Liver (tissue), 3 donors: Measurements from ENCODE around the gene FLAD1.

Source experiments
- GABPA ChIP-seq, 2 donors: IDR thresholded peaks in 1 of 2; conservative IDR thresholded peaks in 1 of 2; 2 replicates each; pipeline ENCODE4 v1.6.1; 2016; ENCODE audit warnings: antibody characterized with exemption in 2 of 2, mild to moderate bottlenecking in 1 of 2, moderate library complexity in 1 of 2
- REST ChIP-seq: IDR thresholded peaks from 2 replicates; pipeline ENCODE4 v1.6.1; 2016; ENCODE audit warnings: antibody characterized with exemption, mild to moderate bottlenecking
- SP1 ChIP-seq: IDR thresholded peaks from 2 replicates; pipeline ENCODE4 v1.6.1; 2018; ENCODE audit warnings: antibody characterized with exemption, mild to moderate bottlenecking
- TAF1 ChIP-seq: conservative IDR thresholded peaks from 2 replicates; pipeline ENCODE4 v1.6.1; 2016; ENCODE audit warnings: antibody characterized with exemption, mild to moderate bottlenecking
- YY1 ChIP-seq: IDR thresholded peaks from 2 replicates; pipeline ENCODE4 v1.6.1; 2016; ENCODE audit warnings: antibody characterized with exemption, mild to moderate bottlenecking
- TF ChIP-seq, protein P1 (sequence below): fragments of 150-350 bp; IDR thresholded peaks from 2 replicates; pipeline ENCODE4 v1.5.1; 2017; ENCODE audit warnings: improper control_type of control experiment, low read depth, low read length; ENCODE audit not compliant: missing input control
- TF ChIP-seq, protein P2 (sequence below): IDR thresholded peaks from 2 replicates; pipeline ENCODE4 v1.6.1; 2016; ENCODE audit warnings: antibody characterized with exemption
- TF ChIP-seq, protein P3 (sequence below): IDR thresholded peaks from 2 replicates; pipeline ENCODE4 v1.6.1; 2016; ENCODE audit warnings: antibody characterized with exemption
- donor health status: healthy.
- donor health status: healthy.

GRCh38 chr1:155024315-155024714 is 41.2 kb downstream of the FLAD1 start:
- TF ChIP-seq, protein P1, sequence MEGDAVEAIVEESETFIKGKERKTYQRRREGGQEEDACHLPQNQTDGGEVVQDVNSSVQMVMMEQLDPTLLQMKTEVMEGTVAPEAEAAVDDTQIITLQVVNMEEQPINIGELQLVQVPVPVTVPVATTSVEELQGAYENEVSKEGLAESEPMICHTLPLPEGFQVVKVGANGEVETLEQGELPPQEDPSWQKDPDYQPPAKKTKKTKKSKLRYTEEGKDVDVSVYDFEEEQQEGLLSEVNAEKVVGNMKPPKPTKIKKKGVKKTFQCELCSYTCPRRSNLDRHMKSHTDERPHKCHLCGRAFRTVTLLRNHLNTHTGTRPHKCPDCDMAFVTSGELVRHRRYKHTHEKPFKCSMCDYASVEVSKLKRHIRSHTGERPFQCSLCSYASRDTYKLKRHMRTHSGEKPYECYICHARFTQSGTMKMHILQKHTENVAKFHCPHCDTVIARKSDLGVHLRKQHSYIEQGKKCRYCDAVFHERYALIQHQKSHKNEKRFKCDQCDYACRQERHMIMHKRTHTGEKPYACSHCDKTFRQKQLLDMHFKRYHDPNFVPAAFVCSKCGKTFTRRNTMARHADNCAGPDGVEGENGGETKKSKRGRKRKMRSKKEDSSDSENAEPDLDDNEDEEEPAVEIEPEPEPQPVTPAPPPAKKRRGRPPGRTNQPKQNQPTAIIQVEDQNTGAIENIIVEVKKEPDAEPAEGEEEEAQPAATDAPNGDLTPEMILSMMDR: no peak
- no peak for TF ChIP-seq REST
- no peak for TF ChIP-seq YY1
- TF ChIP-seq, protein P2, sequence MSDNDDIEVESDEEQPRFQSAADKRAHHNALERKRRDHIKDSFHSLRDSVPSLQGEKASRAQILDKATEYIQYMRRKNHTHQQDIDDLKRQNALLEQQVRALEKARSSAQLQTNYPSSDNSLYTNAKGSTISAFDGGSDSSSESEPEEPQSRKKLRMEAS: no peak
- TF ChIP-seq, protein P3, sequence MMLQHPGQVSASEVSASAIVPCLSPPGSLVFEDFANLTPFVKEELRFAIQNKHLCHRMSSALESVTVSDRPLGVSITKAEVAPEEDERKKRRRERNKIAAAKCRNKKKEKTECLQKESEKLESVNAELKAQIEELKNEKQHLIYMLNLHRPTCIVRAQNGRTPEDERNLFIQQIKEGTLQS: no peak
- TF ChIP-seq TAF1: no peak
- no peak for TF ChIP-seq SP1
- TF ChIP-seq GABPA (IDR thresholded peaks at IDR 0.05 in 1 of 2, conservative IDR thresholded peaks at IDR 0.05 in 1 of 2): no peak
